ENCODE results near the gene PIK3C3.

The PIK3C3 gene

DNA sequence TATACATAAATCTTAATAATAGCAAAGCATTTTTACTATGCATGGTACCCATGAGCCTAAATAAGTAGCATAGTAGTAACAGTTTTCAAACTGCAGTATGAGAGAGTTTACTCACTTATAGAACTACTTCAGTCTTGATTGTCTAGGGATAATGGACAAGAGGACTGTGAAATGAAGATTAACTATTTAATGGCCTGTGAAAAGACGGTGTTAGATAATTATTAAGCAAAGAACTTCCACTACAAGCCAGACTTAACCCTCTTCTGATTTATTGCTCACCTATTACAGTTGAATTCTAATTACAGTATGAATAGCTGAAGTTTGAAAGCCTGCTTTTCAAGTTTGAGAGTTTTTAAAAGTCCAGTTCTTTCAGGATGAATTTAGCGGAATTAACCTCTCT lies 18.9 kb downstream of the PIK3C3 start:
- no peak for DNase-seq (ENCODE audit: extremely low read depth, low read depth)
- H3K4me3 ChIP-seq (replicated peaks; ENCODE audit: low read depth, low read length) = no peak overlapping the region
- TF ChIP-seq, protein P1, sequence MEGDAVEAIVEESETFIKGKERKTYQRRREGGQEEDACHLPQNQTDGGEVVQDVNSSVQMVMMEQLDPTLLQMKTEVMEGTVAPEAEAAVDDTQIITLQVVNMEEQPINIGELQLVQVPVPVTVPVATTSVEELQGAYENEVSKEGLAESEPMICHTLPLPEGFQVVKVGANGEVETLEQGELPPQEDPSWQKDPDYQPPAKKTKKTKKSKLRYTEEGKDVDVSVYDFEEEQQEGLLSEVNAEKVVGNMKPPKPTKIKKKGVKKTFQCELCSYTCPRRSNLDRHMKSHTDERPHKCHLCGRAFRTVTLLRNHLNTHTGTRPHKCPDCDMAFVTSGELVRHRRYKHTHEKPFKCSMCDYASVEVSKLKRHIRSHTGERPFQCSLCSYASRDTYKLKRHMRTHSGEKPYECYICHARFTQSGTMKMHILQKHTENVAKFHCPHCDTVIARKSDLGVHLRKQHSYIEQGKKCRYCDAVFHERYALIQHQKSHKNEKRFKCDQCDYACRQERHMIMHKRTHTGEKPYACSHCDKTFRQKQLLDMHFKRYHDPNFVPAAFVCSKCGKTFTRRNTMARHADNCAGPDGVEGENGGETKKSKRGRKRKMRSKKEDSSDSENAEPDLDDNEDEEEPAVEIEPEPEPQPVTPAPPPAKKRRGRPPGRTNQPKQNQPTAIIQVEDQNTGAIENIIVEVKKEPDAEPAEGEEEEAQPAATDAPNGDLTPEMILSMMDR (IDR thresholded peaks at IDR 0.05; ENCODE audit: low read depth, low read length, missing control alignments) = no peak

DNA sequence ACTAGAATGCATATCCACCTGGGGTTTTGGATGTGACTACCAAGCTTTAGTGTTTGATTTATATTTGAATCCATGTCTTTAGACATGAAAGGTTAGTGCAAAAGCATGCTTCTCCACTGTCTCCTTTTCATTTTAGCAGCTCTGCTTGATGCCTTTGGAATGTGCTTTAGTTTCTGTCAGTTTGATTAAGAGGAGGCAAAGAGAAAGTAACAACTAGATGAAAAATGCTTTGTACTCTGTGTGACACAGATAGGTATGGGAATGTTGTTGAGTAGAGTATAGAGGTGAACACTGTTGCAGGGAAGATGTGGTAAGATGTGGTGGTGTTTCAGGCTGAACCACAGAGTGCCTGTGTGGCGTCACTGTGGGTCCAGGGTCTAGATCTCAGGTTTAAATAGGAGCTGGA lies 19.8 kb downstream of the PIK3C3 start:
- TF ChIP-seq, protein P1 (IDR thresholded peaks at IDR 0.05; ENCODE audit: low read depth, low read length, missing control alignments) = no peak

DNA sequence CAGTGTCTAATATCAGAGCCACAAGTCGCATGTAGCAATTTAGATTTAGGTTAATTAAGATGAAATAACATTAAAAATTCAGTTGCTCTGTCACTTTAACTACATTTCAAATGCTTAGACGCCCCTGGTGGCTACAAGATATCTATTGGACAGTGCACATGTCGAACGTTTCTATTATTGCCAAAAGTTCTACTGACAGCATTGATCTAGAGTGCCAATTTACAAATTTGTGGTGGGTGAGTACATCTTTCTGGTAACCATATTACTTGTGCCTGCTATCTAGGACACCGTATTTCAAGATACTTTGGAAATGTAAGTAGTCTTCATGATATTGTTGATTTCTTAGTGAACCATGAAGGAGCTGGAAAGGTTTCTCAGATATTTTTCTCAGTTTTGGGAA lies 20.2 kb downstream of the PIK3C3 start:
- DNase-seq (ENCODE audit: extremely low read depth, low read depth) = no peak
- TF ChIP-seq, protein P1 (IDR thresholded peaks at IDR 0.05; ENCODE audit: low read depth, low read length, missing control alignments) = no peak
- H3K4me3 ChIP-seq (replicated peaks; ENCODE audit: low read depth, low read length) = no peak overlapping the region

More for the DNA sequence above, 19.8 kb downstream of the PIK3C3 start:
- no peak overlapping the region for H3K4me3 ChIP-seq (replicated peaks; ENCODE audit: low read depth, low read length)
- DNase-seq (ENCODE audit: extremely low read depth, low read depth) = no peak

DNA sequence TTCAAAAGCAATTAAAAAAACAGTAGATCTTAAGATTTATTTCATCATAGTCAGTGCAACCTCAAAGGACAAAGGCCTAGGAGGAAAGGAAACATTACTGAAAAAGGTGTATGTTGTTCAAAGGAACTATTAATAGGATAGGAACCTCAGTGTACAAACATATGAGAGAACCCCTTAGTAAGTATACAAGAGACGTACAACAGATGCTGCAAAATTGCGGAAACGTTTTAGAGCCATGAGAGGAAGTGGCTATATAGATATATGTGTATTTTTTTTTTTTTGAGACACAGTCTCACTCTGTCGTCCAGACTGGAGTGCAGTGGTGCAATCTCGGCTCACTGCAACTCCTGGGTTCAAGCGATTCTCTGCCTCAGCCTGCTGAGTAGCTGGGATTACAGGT lies 22.2 kb downstream of the PIK3C3 start:
- TF ChIP-seq, protein P1 (IDR thresholded peaks at IDR 0.05; ENCODE audit: low read depth, low read length, missing control alignments) = no peak
- no peak overlapping the region for H3K4me3 ChIP-seq (replicated peaks; ENCODE audit: low read depth, low read length)
- no peak for DNase-seq (ENCODE audit: extremely low read depth, low read depth)

DNA sequence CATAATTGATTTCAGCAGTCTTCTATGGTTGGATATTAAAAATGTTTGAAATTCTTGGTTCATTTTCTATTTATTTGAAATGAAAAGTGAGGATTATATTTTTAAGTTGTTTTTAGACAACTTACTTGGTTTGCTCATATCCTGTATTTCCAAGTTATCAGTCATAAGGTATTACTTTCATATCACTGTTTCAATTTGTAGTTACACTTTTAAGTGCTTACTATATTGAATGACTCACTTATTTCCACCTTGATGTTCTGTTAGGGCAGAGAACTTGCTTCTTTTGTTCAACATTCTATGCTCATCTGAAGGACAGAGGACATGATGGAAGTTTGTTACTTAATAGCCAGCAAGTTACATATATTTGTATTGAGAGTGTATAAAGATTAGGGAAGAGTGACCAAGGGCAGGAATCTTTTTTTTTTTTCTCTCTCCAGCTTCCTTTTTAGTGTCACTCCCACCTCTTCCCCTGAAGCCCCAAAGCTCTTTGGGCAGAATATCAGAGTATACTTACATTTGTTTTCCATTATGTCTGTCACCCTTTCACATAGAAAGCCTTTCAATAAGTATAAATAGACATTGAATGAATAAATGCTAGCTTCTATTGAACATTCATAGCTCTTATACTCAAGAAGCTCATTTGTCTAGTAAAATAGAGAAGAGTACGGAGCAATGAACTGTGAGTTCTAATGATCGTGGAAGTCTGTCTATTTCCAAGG lies 28.1 kb downstream of the PIK3C3 start:
- TF ChIP-seq, protein P1 (IDR thresholded peaks at IDR 0.05; ENCODE audit: low read depth, low read length, missing control alignments) = no peak
- no peak for DNase-seq (ENCODE audit: extremely low read depth, low read depth)
- H3K4me3 ChIP-seq (replicated peaks; ENCODE audit: low read depth, low read length) = no peak overlapping the region

DNA sequence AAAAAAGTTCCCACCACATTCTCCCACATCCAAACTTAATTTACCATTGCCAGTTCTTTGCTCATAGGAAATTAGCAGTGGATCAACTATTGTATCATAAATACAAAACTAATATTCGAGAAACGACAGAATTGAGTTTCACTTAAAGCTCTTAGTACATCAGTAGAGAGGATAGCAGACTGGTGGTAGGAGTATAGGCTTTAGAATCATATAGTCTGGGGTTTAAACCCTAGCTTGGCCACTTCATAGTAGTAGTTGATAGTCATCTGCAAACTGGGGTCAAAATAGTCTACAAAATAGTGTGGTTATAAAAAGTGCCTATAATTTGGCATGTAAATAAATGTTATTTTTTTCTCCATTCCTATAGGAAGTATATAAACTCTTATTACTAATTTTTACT lies 30.9 kb downstream of the PIK3C3 start:
- DNase-seq (ENCODE audit: extremely low read depth, low read depth) = no peak
- TF ChIP-seq, protein P1 (IDR thresholded peaks at IDR 0.05; ENCODE audit: low read depth, low read length, missing control alignments) = no peak
- no peak overlapping the region for H3K4me3 ChIP-seq (replicated peaks; ENCODE audit: low read depth, low read length)

DNA sequence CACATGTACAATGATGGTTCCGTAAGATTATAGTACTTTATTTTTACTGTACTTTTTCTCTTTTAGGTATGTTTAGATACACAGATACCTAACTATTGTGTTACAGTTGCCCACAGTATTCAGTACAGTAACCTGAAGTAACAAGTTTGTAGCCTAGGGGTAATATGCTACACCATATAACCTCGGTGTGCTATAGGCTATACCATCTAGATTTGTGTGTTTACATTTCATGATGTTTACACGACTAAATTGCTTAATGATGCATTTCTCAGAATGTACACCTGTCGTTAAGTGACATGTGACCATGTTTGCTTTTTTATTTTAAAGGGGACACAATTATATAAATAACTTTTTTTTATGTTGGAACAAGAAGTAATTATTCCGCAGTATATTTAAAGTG lies 34.5 kb downstream of the PIK3C3 start:
- no peak for DNase-seq (ENCODE audit: extremely low read depth, low read depth)
- TF ChIP-seq, protein P1 (IDR thresholded peaks at IDR 0.05; ENCODE audit: low read depth, low read length, missing control alignments) = no peak
- no peak overlapping the region for H3K4me3 ChIP-seq (replicated peaks; ENCODE audit: low read depth, low read length)
